Spleen (tissue), 11 donors: ENCODE data around the gene RNF224. TPM values are rescaled to one million over a fixed set of nuclear protein-coding genes. Genes with fewer than 3 reads are reported as not detected.

ENCODE experiments used
- DNase-seq: peaks from one replicate; pipeline ENCODE4 v3.0.0-alpha.2; 2020
- H3K27ac ChIP-seq, 8 donors: fragments of 200-600 bp; sonication (generic) in 7 of 8; 1 replicate in 4 of 8; 2 replicates in 4 of 8; pipeline versions ENCODE4 v1.5.0 to v1.8.0; 2016 to 2021; ENCODE audit warnings: inconsistent platforms in 4 of 8, mild to moderate bottlenecking in 4 of 8, moderate library complexity in 1 of 8
- H3K27me3 ChIP-seq, 7 donors: fragments of 200-600 bp; sonication (generic) in 6 of 7; replicated peaks in 1 of 7; 1 replicate in 4 of 7; 2 replicates in 3 of 7; pipeline versions ENCODE4 v1.5.0 to v1.8.0; 2016 to 2021; ENCODE audit warnings: inconsistent platforms in 3 of 7, mild to moderate bottlenecking in 1 of 7
- H3K36me3 ChIP-seq, 6 donors: fragments of 200-600 bp; sonication (generic) in 5 of 6; 1 replicate in 4 of 6; 2 replicates in 2 of 6; pipeline versions ENCODE4 v1.5.0 to v1.8.0; 2016 to 2021; ENCODE audit warnings: inconsistent platforms in 2 of 6
- H3K4me1 ChIP-seq, 6 donors: fragments of 200-600 bp; sonication (generic) in 5 of 6; 1 replicate in 3 of 6; 2 replicates in 3 of 6; pipeline versions ENCODE4 v1.5.0 to v1.8.0; 2016 to 2021; ENCODE audit warnings: inconsistent platforms in 3 of 6
- H3K4me3 ChIP-seq, 8 donors: fragments of 200-600 bp; sonication (generic) in 7 of 8; 1 replicate in 4 of 8; 2 replicates in 4 of 8; pipeline versions ENCODE4 v1.5.0 to v1.8.0; 2016 to 2021; ENCODE audit warnings: inconsistent platforms in 4 of 8, mild to moderate bottlenecking in 4 of 8, moderate library complexity in 2 of 8
- H3K9me3 ChIP-seq, 8 donors: fragments of 200-600 bp; sonication (generic) in 7 of 8; 1 replicate in 4 of 8; 2 replicates in 4 of 8; pipeline versions ENCODE4 v1.5.0 to v1.8.0; 2016 to 2021; ENCODE audit warnings: inconsistent platforms in 4 of 8
- CTCF ChIP-seq, 11 experiments: fragments of 200-600 bp in 7 of 11; fragments of 450-650 bp in 4 of 11; sonication (generic) in 4 of 11; IDR thresholded peaks in 8 of 11; conservative IDR thresholded peaks in 3 of 11; 1 replicate in 7 of 11; 2 replicates in 4 of 11; pipeline versions ENCODE4 v1.4.0 to v1.8.0; 2016 to 2021; ENCODE audit warnings: antibody characterized with exemption in 11 of 11, inconsistent platforms in 4 of 11, mild to moderate bottlenecking in 1 of 11
- POLR2A ChIP-seq, 3 donors: fragments of 450-650 bp; IDR thresholded peaks; one replicate each; pipeline ENCODE4 v1.5.1; 2017; ENCODE audit warnings: antibody characterized with exemption in 3 of 3, mild to moderate bottlenecking in 1 of 3
- POLR2AphosphoS5 ChIP-seq, 3 donors: sonication (generic); formaldehyde crosslinking; IDR thresholded peaks; one replicate each; pipeline ENCODE4 v1.5.1; 2017; ENCODE audit warnings: antibody characterized with exemption in 3 of 3
- WGBS, 5 donors: extraction: QIAGEN DNeasy Blood & Tissue Kit in 3 of 5; methylation state at CpG; one replicate each; pipeline versions ENCODE4 v1.1.5 to v1.1.7; 2013 to 2018; 5-methylcytosine and 5-hydroxymethylcytosine counted together
- intact Hi-C: fragments of 100-400 bp; cut with DNase I; formaldehyde crosslinking; loops from one replicate; pipeline ENCODE4 v1.15.0; 2023; ENCODE audit warnings: low total_unique reads
- polyA plus RNA-seq, 3 donors: library from polyadenylated mRNA; stranded (reverse); fragments of 200-250 nt; gene quantifications; one replicate each; pipeline ENCODE4 v1.2.1, GENCODE V29; 2013
- total RNA-seq, 7 donors: library from RNA; depleted of rRNA in 3 of 7; stranded (reverse); fragments of >200 nt in 3 of 7; fragmentation: NEBNext Ultra II Directional in 4 of 7; extraction: Animal tissue kit (Norgen Biotek cat#: 25700) in 4 of 7; gene quantifications; one replicate each; pipeline versions ENCODE4 v1.1.0 to v1.2.1, GENCODE V29; 2016 to 2021
- donor health status: healthy with polysubstance abuse.
- donor health status: DM: no; HTN: no; CAD: no; lungs with moderate emphysema.
- donor health status: DM: no; HTN: no; CAD: no.
- donor health status: Bipolar disorder and iron deficiency.
- donor health status: healthy.
- donor health status: DM: no; HTN: no; CAD: no.
- donor health status: DM: yes; HTN: yes; CAD: no.

Gene RNF224
- total and polyA plus RNA-seq, 10 donors = not detected

GRCh38 chr9:137218754-137219271 is 8.5 kb upstream of the RNF224 start:
- no peak for DNase-seq
- intact Hi-C loops = no loop called here
- Histone ChIP-seq H3K9me3 (no peaks in the 10 kb centered on the region), H3K4me1 (peaks cover 8 to 59% (median 34%) of the 10 kb centered on the region in 6 donors), H3K27ac (peak overlapping the region in 3 of 8 donors; percentile 26 to 50 (median 47)), H3K36me3 (peaks cover 0 to 45% (median 13%) of the 10 kb centered on the region in 6 donors), H3K4me3 (no peak overlapping the region), H3K27me3 (peaks cover 0 to 18% (median 4%) of the 10 kb centered on the region in 7 donors)
- peak; percentile 4 to 79 (median 49) for TF ChIP-seq POLR2AphosphoS5 (IDR thresholded peaks at IDR 0.05)
- no peak for TF ChIP-seq POLR2A (IDR thresholded peaks at IDR 0.05)
- TF ChIP-seq CTCF (IDR thresholded peaks at IDR 0.05 in 8 of 11, conservative IDR thresholded peaks at IDR 0.05 in 3 of 11) = no peak
- 76 to 83% (median 81%) methylated on average over 5 to 12 of the region's 12 CpGs for WGBS, 5 donors

GRCh38 chr9:137219757-137220316 is 7.5 kb upstream of the RNF224 start:
- DNase-seq = no peak
- no peak overlapping the region for H3K4me3 ChIP-seq
- H3K36me3 ChIP-seq = peaks cover 0 to 34% (median 12%) of the 10 kb centered on the region in 6 donors
- H3K27ac ChIP-seq = no peak overlapping the region
- peaks cover 0 to 18% (median 4%) of the 10 kb centered on the region in 7 donors for H3K27me3 ChIP-seq
- peaks cover 8 to 69% (median 44%) of the 10 kb centered on the region in 6 donors for H3K4me1 ChIP-seq
- WGBS, 5 donors = 89 to 98% (median 95%) methylated on average over 4 to 10 of the region's 10 CpGs
- no peaks in the 10 kb centered on the region for H3K9me3 ChIP-seq
- intact Hi-C loops = loop anchor here (5.0 kb wide), 1 partner anchor 103 kb away; no protein-coding TSS in a partner anchor
- TF ChIP-seq CTCF (IDR thresholded peaks at IDR 0.05 in 8 of 11, conservative IDR thresholded peaks at IDR 0.05 in 3 of 11) (no peak), POLR2AphosphoS5 (IDR thresholded peaks at IDR 0.05) (peak in 1 of 3 donors; percentile 34)

- H3K4me3 ChIP-seq = no peak overlapping the region
- peaks cover 0 to 28% (median 9%) of the 10 kb centered on the region in 6 donors for H3K36me3 ChIP-seq
- intact Hi-C loops = loop anchor here (5.0 kb wide), 1 partner anchor 103 kb away; no protein-coding TSS in a partner anchor
- no peak for DNase-seq
- no peaks in the 10 kb centered on the region for H3K9me3 ChIP-seq
- TF ChIP-seq CTCF (IDR thresholded peaks at IDR 0.05 in 8 of 11, conservative IDR thresholded peaks at IDR 0.05 in 3 of 11) (no peak), POLR2AphosphoS5 (IDR thresholded peaks at IDR 0.05) (peak in 1 of 3 donors; percentile 27)
- H3K27ac ChIP-seq = no peak overlapping the region
- WGBS, 5 donors = 89 to 94% (median 93%) methylated on average over 45 to 52 of the region's 52 CpGs
- peaks cover 8 to 73% (median 44%) of the 10 kb centered on the region in 6 donors for H3K4me1 ChIP-seq
- peaks cover 0 to 18% (median 4%) of the 10 kb centered on the region in 7 donors for H3K27me3 ChIP-seq
Observed at GRCh38 chr9:137220317-137221094, 6.8 kb upstream of the RNF224 start.
